Activated CD8-positive, alpha-beta T cell treated with anti-CD3 and anti-CD28 coated beads for 36 hours (primary cell): Measurements from ENCODE around the gene TADA3. TPM values are rescaled to one million over a fixed set of nuclear protein-coding genes. Genes with fewer than 3 reads are reported as not detected.

Experiments used
- ATAC-seq: fragments of 200-7000 bp; cut with Tn5 transposase; one replicate; pipeline ENCODE4 v1.10.0; 2021; ENCODE audit warnings: mild to moderate bottlenecking, moderate library complexity
- CTCF ChIA-PET: fragments of 350-600 bp; sonication (Branson Sonifier 250); formaldehyde crosslinking; loops from one replicate; lab custom pipeline; 2021; ENCODE audit warnings: antibody characterized with exemption; lab: Charles Lee
- POLR2A ChIA-PET: fragments of 350-600 bp; sonication (Branson Sonifier 250); formaldehyde crosslinking; loops from one replicate; lab custom pipeline; 2021; ENCODE audit warnings: antibody characterized with exemption; lab: Charles Lee
- DNase-seq: peaks from one replicate; pipeline ENCODE4 v3.0.0-alpha.2; 2020
- H3K27ac Mint-ChIP-seq: one replicate; pipeline ENCODE4 v1.8.0; 2021; ENCODE audit warnings: mild to moderate bottlenecking, mixed read lengths
- H3K27me3 Mint-ChIP-seq: one replicate; pipeline ENCODE4 v1.8.0; 2021; ENCODE audit warnings: mixed read lengths
- H3K36me3 Mint-ChIP-seq: one replicate; pipeline ENCODE4 v1.8.0; 2021; ENCODE audit warnings: low read depth, mixed read lengths
- H3K4me1 Mint-ChIP-seq: one replicate; pipeline ENCODE4 v1.8.0; 2021; ENCODE audit warnings: low read depth, mixed read lengths
- H3K4me3 Mint-ChIP-seq: one replicate; pipeline ENCODE4 v1.8.0; 2021; ENCODE audit warnings: mild to moderate bottlenecking, moderate library complexity, mixed read lengths
- H3K9me3 Mint-ChIP-seq: one replicate; pipeline ENCODE4 v1.8.0; 2021; ENCODE audit warnings: mixed read lengths
- CTCF ChIP-seq: fragments of 200-600 bp; IDR thresholded peaks from one replicate; pipeline ENCODE4 v1.8.0; 2022; ENCODE audit warnings: antibody characterized with exemption, mild to moderate bottlenecking
- intact Hi-C: fragments of 100-400 bp; cut with micrococcal nuclease; formaldehyde crosslinking; loops from one replicate; pipeline ENCODE4 v1.10.0; 2022
- total RNA-seq, 2 experiments: library from RNA; stranded (reverse); gene quantifications; one replicate each; pipeline ENCODE4 v1.2.3, GENCODE V29; 2021

Gene TADA3
- total RNA-seq, 2 experiments from 2014 or later = 57.5 to 58.3 TPM

- H3K4me3 Mint-ChIP-seq = peak overlapping the region; percentile 97
- DNase-seq (no peak), ATAC-seq (no peak)
- H3K4me1 Mint-ChIP-seq = peaks cover 65% of the 10 kb centered on the region
- ChIA-PET POLR2A (interaction anchor here (1.1 to 4.8 kb wide), 7 partner anchors 8 to 76 kb away, joined by 3 to 50 read pairs (median 8); partner anchors contain the start of genes CAMK1 and OGG1), CTCF (interaction anchor here (0.9 to 3.7 kb wide), 10 partner anchors 11 to 229 kb away, joined by 3 to 13 read pairs (median 4); partner anchors contain the start of genes ARPC4, CRELD1, OGG1 and TADA3)
- intact Hi-C loops = no loop called here
- peak overlapping the region; percentile 91 for H3K27ac Mint-ChIP-seq
- H3K27me3 Mint-ChIP-seq = no peaks in the 10 kb centered on the region
- no peak for TF ChIP-seq CTCF
- H3K36me3 Mint-ChIP-seq = peaks cover 39% of the 10 kb centered on the region
- no peaks in the 10 kb centered on the region for H3K9me3 Mint-ChIP-seq
Measured at GRCh38 chr3:9732740-9733115, 59.5 kb downstream of the TADA3 start.

- no peaks in the 10 kb centered on the region for H3K9me3 Mint-ChIP-seq
- no peaks in the 10 kb centered on the region for H3K27me3 Mint-ChIP-seq
- ChIA-PET POLR2A (interaction anchor here (0.9 to 4.8 kb wide), 14 partner anchors 9 to 335 kb away, joined by 3 to 50 read pairs (median 6); partner anchors contain the start of genes ARPC4, CAMK1, CRELD1 and OGG1), CTCF (interaction anchor here (1.0 to 6.7 kb wide), 10 partner anchors 12 to 229 kb away, joined by 3 to 52 read pairs (median 6); partner anchors contain the start of genes ARPC4, CRELD1, OGG1 and TADA3)
- peaks cover 39% of the 10 kb centered on the region for H3K36me3 Mint-ChIP-seq
- intact Hi-C loops = no loop called here
- ATAC-seq (peak; percentile 2), DNase-seq (peak; percentile 77)
- peak overlapping the region; percentile 91 for H3K27ac Mint-ChIP-seq
- no peak for TF ChIP-seq CTCF
- peaks cover 68% of the 10 kb centered on the region for H3K4me1 Mint-ChIP-seq
- H3K4me3 Mint-ChIP-seq = peak overlapping the region; percentile 97
Measured at GRCh38 chr3:9732080-9732739, 60.1 kb downstream of the TADA3 start.

- Mint-ChIP-seq H3K27me3 (no peaks in the 10 kb centered on the region), H3K4me1 (peaks cover 68% of the 10 kb centered on the region), H3K36me3 (peaks cover 33% of the 10 kb centered on the region), H3K27ac (peak within 1 kb of the TSS; percentile 96), H3K9me3 (no peaks in the 10 kb centered on the region), H3K4me3 (peak within 1 kb of the TSS; percentile 97)
- intact Hi-C loops = no loop called here
- POLR2A ChIA-PET = interaction anchor here (0.9 to 4.8 kb wide), 16 partner anchors 9 to 369 kb away, joined by 3 to 50 read pairs (median 5); partner anchors contain the start of genes ARPC4, CRELD1, OGG1 and SETD5
- no peak for TF ChIP-seq CTCF
- CTCF ChIA-PET = interaction anchor here (1.2 to 6.7 kb wide), 7 partner anchors 15 to 229 kb away, joined by 3 to 52 read pairs (median 7); partner anchors contain the start of genes ARPC4, OGG1, RPUSD3 and TADA3
- ATAC-seq (peak; percentile 97), DNase-seq (peak; percentile 100)
Measured at GRCh38 chr3:9731206-9732079, 60.8 kb downstream of the TADA3 start, which contains the start of gene BRPF1. BRPF1 (plus strand) TSS chr3:9731735; CDS start chr3:9734141, 2,406 bp downstream.

- DNase-seq = no peak
- peaks cover 29% of the 10 kb centered on the region for H3K36me3 Mint-ChIP-seq
- peaks cover 65% of the 10 kb centered on the region for H3K4me1 Mint-ChIP-seq
- no peaks in the 10 kb centered on the region for H3K27me3 Mint-ChIP-seq
- H3K4me3 Mint-ChIP-seq = peak overlapping the region; percentile 97
- no peak for TF ChIP-seq CTCF
- H3K9me3 Mint-ChIP-seq = no peaks in the 10 kb centered on the region
- peak overlapping the region; percentile 91 for H3K27ac Mint-ChIP-seq
- peak; percentile 32 for ATAC-seq
- POLR2A ChIA-PET = interaction anchor here (0.7 to 4.8 kb wide), 11 partner anchors 9 to 1433 kb away, joined by 3 to 50 read pairs (median 4); partner anchors contain the start of genes ARPC4, OGG1, SETD5 and TADA3
- intact Hi-C loops = no loop called here
- CTCF ChIA-PET = interaction anchor here (1.0 to 6.7 kb wide), 7 partner anchors 15 to 228 kb away, joined by 3 to 52 read pairs (median 6); partner anchors contain the start of genes OGG1 and RPUSD3
Measured at GRCh38 chr3:9730657-9731205, 61.5 kb downstream of the TADA3 start.

Other genes with a start within 250 kb of the TADA3 start
- gene LHFPL4, start 238.7 kb downstream of the TADA3 start, total RNA-seq = not detected
- gene MTMR14, start 143.0 kb downstream of the TADA3 start, total RNA-seq = 10 to 100 TPM; 27.9 to 33.4 TPM
- gene CPNE9, start 88.6 kb downstream of the TADA3 start, total RNA-seq = not detected
- gene BRPF1, start 60.7 kb downstream of the TADA3 start, total RNA-seq = 10 to 100 TPM; 28.2 to 32.3 TPM
- 10 to 100 TPM; 32.4 to 39.3 TPM for gene OGG1, start 42.5 kb downstream of the TADA3 start, total RNA-seq
- gene CAMK1, start 22.5 kb downstream of the TADA3 start, total RNA-seq = 10 to 100 TPM; 41.7 to 45.7 TPM
- gene ARPC4, start 609 bp upstream of the TADA3 start, total RNA-seq = 100 to 1,000 TPM; 205 to 208 TPM
- 10 to 100 TPM; 52.4 to 61.1 TPM for gene TTLL3, start 17.8 kb upstream of the TADA3 start, total RNA-seq
- gene RPUSD3, start 51.5 kb upstream of the TADA3 start, total RNA-seq = 10 to 100 TPM; 78.8 to 83.5 TPM
- not detected for gene CIDEC, start 87.8 kb upstream of the TADA3 start, total RNA-seq
- 10 to 100 TPM; 29.7 to 30.3 TPM for gene JAGN1, start 98.1 kb upstream of the TADA3 start, total RNA-seq
- gene IL17RE, start 110.4 kb upstream of the TADA3 start, total RNA-seq = 1 to 10 TPM; 1.2 to 1.7 TPM
- gene IL17RC, start 124.6 kb upstream of the TADA3 start, total RNA-seq = under 1 TPM; 0.22 to 0.32 TPM
- 10 to 100 TPM in 1 of 2 experiments, 1 to 10 TPM in 1; 9.4 to 13.0 TPM for gene CRELD1, start 141.4 kb upstream of the TADA3 start, total RNA-seq
- gene PRRT3, start 159.9 kb upstream of the TADA3 start, total RNA-seq = 1 to 10 TPM; 5.6 to 5.7 TPM
- 10 to 100 TPM; 35.2 to 37.9 TPM for gene EMC3, start 194.4 kb upstream of the TADA3 start, total RNA-seq
- 10 to 100 TPM; 90.3 to 97.9 TPM for gene FANCD2, start 234.0 kb upstream of the TADA3 start, total RNA-seq